Testis (tissue), 2 donors: ENCODE measurements around the gene KCNH2.

ENCODE experiments used
- POLR2A ChIP-seq: fragments of 450-650 bp; IDR thresholded peaks from one replicate; pipeline ENCODE4 v1.6.1; 2017; ENCODE audit warnings: antibody characterized with exemption, mild to moderate bottlenecking, moderate library complexity
- TF ChIP-seq, protein P1 (sequence below), 3 experiments: fragments of 450-650 bp in 2 of 3; fragments of 200-600 bp in 1 of 3; sonication (generic) in 1 of 3; IDR thresholded peaks; one replicate each; pipeline ENCODE4 v1.5.1; 2016 to 2019; ENCODE audit warnings: antibody characterized with exemption in 3 of 3, mild to moderate bottlenecking in 2 of 3, moderate library complexity in 1 of 3

DNA sequence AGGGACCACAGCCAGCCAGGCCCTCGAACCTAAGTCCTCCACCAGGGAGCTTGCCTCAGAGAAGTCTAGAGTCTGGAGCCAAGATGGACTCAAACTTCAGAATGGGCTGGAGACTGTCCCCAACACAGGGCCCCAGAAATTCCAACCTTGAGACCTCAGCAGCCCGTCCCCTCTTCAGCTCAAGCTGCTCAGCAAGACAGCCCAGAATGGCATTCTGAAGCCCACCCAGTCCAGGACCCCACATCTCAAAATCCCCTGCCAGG is 15.9 kb downstream of the KCNH2 start:
- TF ChIP-seq, protein P1, sequence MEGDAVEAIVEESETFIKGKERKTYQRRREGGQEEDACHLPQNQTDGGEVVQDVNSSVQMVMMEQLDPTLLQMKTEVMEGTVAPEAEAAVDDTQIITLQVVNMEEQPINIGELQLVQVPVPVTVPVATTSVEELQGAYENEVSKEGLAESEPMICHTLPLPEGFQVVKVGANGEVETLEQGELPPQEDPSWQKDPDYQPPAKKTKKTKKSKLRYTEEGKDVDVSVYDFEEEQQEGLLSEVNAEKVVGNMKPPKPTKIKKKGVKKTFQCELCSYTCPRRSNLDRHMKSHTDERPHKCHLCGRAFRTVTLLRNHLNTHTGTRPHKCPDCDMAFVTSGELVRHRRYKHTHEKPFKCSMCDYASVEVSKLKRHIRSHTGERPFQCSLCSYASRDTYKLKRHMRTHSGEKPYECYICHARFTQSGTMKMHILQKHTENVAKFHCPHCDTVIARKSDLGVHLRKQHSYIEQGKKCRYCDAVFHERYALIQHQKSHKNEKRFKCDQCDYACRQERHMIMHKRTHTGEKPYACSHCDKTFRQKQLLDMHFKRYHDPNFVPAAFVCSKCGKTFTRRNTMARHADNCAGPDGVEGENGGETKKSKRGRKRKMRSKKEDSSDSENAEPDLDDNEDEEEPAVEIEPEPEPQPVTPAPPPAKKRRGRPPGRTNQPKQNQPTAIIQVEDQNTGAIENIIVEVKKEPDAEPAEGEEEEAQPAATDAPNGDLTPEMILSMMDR (IDR thresholded peaks at IDR 0.05), result no peak
- no peak for TF ChIP-seq POLR2A
